Measurements from ENCODE around the gene E2F6. TPM values are rescaled to one million over a fixed set of nuclear protein-coding genes. Genes with fewer than 3 reads are reported as not detected.

Gene E2F6
- total RNA-seq, 1 donor: 5.8 TPM

DNA sequence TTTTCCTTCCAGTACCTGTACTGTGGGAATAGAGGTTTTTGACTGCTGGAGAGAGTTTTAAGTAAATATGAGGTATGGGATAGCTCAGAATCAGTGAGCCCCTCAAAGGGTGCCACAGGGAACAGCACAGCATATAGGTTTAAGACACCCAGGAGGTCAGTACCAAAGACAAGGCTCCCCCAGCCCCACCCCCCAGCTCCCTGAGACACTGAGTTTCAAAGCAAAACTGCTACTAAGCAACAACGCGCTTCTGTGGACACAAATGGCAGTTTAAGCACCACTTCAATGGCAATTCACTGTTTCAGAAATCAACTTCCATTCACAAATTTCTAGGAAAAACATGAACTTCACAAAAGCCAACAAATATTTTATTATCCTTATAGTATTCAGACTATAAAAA lies 15.2 kb downstream of the E2F6 start:
- Histone ChIP-seq H3K9me3 (ENCODE audit: low read depth, low read length) (no peaks in the 10 kb centered on the region), H3K4me3 (ENCODE audit: low read length) (no peak overlapping the region), H3K27me3 (ENCODE audit: insufficient read depth, low read length) (no peaks in the 10 kb centered on the region), H3K4me1 (ENCODE audit: insufficient read depth, low read length) (no peaks in the 10 kb centered on the region)

DNA sequence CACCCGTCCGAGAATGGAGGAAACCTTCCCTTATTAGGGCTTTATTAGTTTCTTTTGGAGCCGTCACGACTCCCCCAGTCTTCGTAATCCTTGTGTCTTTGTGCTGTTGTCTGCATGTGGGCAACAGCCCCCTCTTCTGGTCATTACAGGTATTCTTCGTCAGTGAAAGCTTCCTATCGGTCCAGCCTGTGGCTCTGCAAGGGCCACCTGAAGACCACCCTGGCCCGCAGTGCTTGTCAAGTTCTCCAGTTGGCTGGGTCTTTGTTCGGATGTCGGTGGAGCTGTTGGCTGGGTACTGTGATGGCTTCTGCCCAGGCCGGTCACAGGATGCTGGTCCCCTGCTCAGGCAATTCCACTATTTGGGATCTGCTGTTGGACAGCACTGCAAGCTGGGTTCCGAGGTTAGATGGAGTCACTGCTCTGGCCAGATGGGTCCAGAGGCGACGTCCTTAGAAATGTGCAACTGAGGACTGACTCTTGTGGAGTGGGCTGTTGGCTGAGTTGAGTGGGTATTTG lies 19.2 kb downstream of the E2F6 start:
- H3K4me1 ChIP-seq (ENCODE audit: insufficient read depth, low read length): no peaks in the 10 kb centered on the region
- no peak overlapping the region for H3K4me3 ChIP-seq (ENCODE audit: low read length)
- H3K27me3 ChIP-seq (ENCODE audit: insufficient read depth, low read length): no peaks in the 10 kb centered on the region
- no peaks in the 10 kb centered on the region for H3K9me3 ChIP-seq (ENCODE audit: low read depth, low read length)

DNA sequence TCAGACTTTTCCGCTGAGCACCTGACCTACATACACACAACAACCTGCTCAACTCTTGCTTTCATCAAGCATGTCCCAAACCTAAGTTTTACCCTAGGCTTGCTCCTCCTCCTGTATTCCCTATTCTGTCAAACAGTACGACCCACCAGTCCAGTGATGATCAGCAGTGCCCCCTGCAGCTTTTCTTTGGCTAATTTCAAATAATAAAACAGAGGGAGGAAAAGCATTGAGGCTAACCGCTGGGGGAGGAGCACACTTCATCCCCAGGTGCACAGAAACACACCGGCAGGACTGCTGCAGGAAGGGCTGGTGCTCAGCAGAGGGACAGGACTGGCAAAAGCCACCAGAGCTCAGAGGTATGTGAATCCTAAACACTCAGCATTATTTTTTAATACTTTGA lies 21.2 kb downstream of the E2F6 start:
- H3K9me3 ChIP-seq (ENCODE audit: low read depth, low read length): no peaks in the 10 kb centered on the region
- H3K27me3 ChIP-seq (ENCODE audit: insufficient read depth, low read length): no peaks in the 10 kb centered on the region
- no peaks in the 10 kb centered on the region for H3K4me1 ChIP-seq (ENCODE audit: insufficient read depth, low read length)
- H3K4me3 ChIP-seq (ENCODE audit: low read length): no peak overlapping the region

DNA sequence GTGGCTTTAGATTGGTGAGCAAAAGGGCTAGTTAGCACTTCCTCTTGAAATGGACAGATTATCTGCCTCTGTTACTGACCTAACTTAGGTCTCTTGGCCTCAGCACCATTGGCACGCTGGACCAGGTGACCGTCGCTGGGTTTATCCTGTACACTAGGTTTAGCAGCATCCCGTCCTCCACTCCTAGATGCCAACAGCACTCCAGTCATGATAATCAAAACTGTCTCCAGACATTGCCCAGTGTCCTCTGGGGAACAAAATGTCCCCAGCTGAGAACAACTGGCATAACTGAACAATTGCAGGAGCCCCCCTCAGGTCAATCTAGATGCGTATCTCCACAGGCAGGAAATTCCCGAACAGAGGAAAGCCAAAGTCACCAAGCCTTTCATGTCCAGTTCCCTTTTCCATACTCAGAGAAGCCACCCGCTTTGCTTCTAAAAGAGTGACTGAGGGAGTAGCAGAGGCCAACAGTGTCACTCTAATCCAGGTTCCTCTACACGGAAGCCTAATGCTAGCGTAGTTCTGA lies 27.3 kb downstream of the E2F6 start:
- Histone ChIP-seq H3K4me1 (ENCODE audit: insufficient read depth, low read length) (no peaks in the 10 kb centered on the region), H3K27me3 (ENCODE audit: insufficient read depth, low read length) (no peaks in the 10 kb centered on the region), H3K4me3 (ENCODE audit: low read length) (no peak overlapping the region), H3K9me3 (ENCODE audit: low read depth, low read length) (no peaks in the 10 kb centered on the region)

DNA sequence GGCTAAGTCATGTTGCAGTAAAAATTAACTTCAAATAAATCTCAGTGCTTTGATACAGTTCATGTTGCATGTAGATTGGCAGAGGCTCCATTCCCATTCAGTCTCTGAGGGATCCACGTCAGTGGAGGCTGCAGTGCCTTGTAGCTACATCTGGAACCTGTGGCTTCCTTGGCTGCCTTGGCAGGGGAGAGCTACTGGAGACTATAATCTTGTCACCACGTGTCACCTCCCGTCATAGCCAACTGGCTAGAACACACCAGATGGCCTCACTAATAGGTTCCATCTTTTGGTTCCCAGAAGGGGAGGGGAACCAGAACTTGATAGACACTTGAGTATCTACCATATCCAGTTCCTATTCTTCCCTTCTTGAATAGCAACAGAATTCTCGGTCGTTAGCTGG lies 28.4 kb downstream of the E2F6 start:
- Histone ChIP-seq H3K9me3 (ENCODE audit: low read depth, low read length) (no peaks in the 10 kb centered on the region), H3K27me3 (ENCODE audit: insufficient read depth, low read length) (no peaks in the 10 kb centered on the region), H3K4me3 (ENCODE audit: low read length) (no peak overlapping the region), H3K4me1 (ENCODE audit: insufficient read depth, low read length) (no peaks in the 10 kb centered on the region)

DNA sequence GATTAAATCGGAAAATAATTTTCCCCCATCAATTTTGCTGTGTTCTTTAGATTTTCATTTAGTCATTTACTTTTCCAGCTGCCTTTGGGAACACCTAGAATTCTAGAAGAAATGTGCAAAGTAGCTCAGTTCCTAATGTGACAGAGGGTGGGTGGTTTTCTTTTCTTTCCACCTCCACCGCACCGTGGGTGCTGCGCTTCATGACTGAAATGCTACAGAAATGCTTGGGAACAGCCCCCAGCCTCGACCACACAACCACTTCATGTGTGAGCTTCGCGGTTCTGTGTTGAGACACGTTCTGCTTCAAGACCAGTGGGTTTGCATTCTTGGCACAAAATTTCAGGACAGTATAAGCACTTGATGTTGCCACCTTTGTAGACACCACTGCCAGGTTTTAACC lies 30.9 kb downstream of the E2F6 start:
- Histone ChIP-seq H3K9me3 (ENCODE audit: low read depth, low read length) (no peaks in the 10 kb centered on the region), H3K4me3 (ENCODE audit: low read length) (no peak overlapping the region), H3K4me1 (ENCODE audit: insufficient read depth, low read length) (no peaks in the 10 kb centered on the region), H3K27me3 (ENCODE audit: insufficient read depth, low read length) (no peaks in the 10 kb centered on the region)

DNA sequence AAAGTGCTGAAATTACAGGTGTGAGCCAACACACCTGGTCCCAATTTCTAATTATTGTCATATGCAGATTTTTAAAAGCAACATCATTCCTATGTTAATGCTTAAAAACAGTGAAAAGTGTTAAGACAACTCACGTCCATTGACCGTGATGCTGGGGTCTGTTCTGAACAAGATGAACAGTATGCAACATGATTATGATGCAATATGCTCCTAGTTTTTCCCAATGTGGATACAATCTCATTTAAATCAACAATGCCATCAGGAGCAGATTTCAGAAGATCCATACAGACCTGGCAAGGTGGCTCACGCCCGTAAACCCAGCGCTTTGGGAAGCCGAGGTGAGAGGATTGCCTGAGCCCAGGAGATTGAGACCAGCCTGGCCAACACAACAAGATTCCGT lies 31.5 kb downstream of the E2F6 start:
- Histone ChIP-seq H3K4me3 (ENCODE audit: low read length) (no peak overlapping the region), H3K4me1 (ENCODE audit: insufficient read depth, low read length) (no peaks in the 10 kb centered on the region), H3K27me3 (ENCODE audit: insufficient read depth, low read length) (no peaks in the 10 kb centered on the region)

DNA sequence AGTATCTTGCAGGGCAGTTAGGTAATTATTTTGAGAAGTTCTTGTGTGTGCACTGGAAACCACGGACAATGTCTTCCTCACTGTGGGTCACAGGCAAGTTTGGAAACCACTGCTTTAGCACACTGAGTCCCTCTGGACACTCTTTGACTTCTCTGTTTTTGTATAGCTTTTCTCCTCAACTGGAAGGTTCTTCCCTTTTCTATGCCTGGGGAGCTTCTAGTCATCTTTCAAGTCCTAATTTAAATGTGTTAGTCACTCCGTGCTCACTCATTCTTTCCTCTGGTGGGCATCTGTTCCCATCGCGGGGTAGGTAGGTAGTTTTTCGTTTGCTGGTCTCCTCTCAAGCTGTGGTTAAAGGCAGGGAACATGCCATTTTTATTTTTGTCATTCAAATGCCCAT lies 32.1 kb downstream of the E2F6 start:
- Histone ChIP-seq H3K27me3 (ENCODE audit: insufficient read depth, low read length) (no peaks in the 10 kb centered on the region), H3K9me3 (ENCODE audit: low read depth, low read length) (no peaks in the 10 kb centered on the region), H3K4me3 (ENCODE audit: low read length) (no peak overlapping the region), H3K4me1 (ENCODE audit: insufficient read depth, low read length) (no peaks in the 10 kb centered on the region)

More for the DNA sequence above, 31.5 kb downstream of the E2F6 start:
- H3K9me3 ChIP-seq (ENCODE audit: low read depth, low read length): no peaks in the 10 kb centered on the region

DNA sequence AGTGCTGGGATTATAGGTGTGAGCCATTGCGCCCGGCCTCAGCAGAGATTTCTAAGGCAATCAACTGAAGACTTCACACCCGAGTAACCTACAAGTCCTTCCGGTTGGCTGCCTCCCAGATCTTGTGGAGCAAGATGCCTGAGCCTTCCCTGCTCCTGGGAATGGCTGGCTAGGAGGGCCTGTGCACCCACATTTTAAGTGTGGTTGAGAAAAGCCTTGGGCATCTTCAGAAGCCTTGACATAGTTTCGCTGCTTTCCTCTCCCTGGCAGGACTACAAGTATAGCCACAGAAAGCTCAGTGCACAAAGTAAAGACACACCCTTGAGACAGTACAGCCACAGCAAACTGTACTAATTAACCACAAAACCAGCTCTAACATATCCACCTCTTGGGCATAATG lies 35.2 kb downstream of the E2F6 start:
- Histone ChIP-seq H3K9me3 (ENCODE audit: low read depth, low read length) (no peaks in the 10 kb centered on the region), H3K4me3 (ENCODE audit: low read length) (no peak overlapping the region), H3K27me3 (ENCODE audit: insufficient read depth, low read length) (no peaks in the 10 kb centered on the region), H3K4me1 (ENCODE audit: insufficient read depth, low read length) (no peaks in the 10 kb centered on the region)

DNA sequence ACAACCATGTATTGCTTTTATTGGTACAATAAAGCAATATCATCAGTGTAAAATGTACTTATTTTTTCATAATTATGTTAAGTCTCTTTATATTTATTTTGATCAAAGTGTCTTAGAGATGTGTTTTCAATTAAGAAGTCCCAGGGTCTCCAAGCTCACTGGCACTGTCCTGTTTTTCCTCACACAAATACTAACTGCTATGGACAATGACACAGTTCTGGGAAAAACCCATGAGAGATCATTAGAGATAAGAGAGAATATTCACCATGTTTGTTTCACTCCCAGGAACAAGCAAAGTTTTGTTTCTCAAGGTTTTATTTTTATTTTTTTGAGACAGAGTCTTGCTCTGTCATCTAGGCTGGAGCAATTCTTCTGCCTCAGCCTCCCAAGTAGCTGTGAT lies 38.7 kb downstream of the E2F6 start:
- Histone ChIP-seq H3K9me3 (ENCODE audit: low read depth, low read length) (no peaks in the 10 kb centered on the region), H3K27me3 (ENCODE audit: insufficient read depth, low read length) (no peaks in the 10 kb centered on the region), H3K4me3 (ENCODE audit: low read length) (no peak overlapping the region), H3K4me1 (ENCODE audit: insufficient read depth, low read length) (no peaks in the 10 kb centered on the region)

DNA sequence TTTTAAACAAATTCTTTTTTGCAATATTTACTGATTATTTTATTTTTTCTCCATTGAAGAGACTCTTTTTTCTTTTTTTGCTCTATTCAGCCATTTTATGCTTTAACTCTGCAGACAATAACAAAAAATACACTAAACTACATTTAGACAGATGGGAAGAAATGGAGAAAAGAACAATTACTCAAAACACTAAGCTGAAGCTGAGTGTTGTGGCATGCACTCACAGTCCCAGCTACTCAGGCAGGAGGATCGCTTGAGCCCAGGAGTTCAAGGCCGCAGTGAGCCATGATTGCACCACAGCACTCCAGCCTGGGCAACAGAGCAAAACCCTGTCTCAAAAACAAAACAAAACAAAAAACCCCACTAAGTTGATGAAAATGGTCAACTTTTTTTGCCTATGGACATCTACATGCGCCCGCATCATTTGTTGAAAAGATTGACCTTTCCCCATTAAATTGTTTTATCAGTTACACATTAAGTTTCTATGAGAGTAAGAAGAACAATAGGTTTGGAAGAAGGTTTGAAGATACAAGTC lies 43.0 kb downstream of the E2F6 start:
- no peak overlapping the region for H3K4me3 ChIP-seq (ENCODE audit: low read length)
- no peaks in the 10 kb centered on the region for H3K9me3 ChIP-seq (ENCODE audit: low read depth, low read length)
- H3K27me3 ChIP-seq (ENCODE audit: insufficient read depth, low read length): no peaks in the 10 kb centered on the region
- H3K4me1 ChIP-seq (ENCODE audit: insufficient read depth, low read length): no peaks in the 10 kb centered on the region

DNA sequence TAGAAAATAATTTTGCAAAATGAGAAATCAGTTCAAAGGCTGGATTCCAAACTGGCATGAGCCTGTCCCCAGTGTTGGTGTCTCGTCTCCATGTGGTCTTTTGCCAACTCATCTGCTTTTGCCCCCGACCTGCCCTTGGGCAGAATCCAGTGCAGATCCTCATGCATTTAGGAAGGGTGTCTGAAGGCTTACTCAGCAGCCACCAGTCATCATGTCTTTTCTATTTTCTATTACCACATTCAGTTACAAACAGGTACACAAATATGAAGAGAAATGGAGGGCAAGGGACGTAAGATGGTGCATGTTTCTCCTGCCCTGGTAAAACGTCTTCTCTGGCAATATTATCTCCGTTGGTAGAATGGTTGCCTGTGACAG lies 43.5 kb downstream of the E2F6 start:
- H3K9me3 ChIP-seq (ENCODE audit: low read depth, low read length): no peaks in the 10 kb centered on the region

DNA sequence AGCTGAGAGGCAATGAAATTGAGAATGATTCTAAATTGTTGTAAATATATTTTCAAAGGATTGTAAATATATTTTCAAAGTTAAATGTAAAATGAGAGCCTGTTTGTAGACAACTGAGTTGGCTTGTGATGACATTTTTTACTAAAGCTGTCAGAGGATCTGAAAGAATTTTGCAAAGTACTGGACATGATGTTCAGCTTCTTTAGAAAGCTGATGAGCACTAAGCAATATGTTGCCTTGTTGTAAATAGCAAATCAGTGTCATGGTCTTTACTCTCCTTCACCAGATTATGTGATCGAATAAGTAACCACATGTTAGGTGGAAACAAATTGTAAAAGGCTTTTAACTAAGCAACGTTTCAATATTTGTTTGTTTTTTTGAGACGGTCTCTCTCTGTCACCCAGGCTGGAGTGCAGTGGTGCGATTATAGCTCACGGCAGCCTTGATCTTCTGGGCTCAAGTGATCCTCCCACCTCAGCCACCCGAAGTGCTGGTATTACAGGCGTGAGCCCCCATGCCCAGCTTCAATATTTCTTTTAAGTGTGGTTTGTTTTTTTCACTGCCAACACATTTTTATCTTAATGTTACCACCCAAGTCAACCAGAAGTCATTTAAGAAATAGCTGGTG lies 44.0 kb downstream of the E2F6 start:
- Histone ChIP-seq H3K27me3 (ENCODE audit: insufficient read depth, low read length) (no peaks in the 10 kb centered on the region), H3K4me1 (ENCODE audit: insufficient read depth, low read length) (no peaks in the 10 kb centered on the region), H3K4me3 (ENCODE audit: low read length) (no peak overlapping the region), H3K9me3 (ENCODE audit: low read depth, low read length) (no peaks in the 10 kb centered on the region)

More for the DNA sequence above, 43.5 kb downstream of the E2F6 start:
- Histone ChIP-seq H3K4me1 (ENCODE audit: insufficient read depth, low read length) (no peaks in the 10 kb centered on the region), H3K4me3 (ENCODE audit: low read length) (no peak overlapping the region), H3K27me3 (ENCODE audit: insufficient read depth, low read length) (no peaks in the 10 kb centered on the region)

DNA sequence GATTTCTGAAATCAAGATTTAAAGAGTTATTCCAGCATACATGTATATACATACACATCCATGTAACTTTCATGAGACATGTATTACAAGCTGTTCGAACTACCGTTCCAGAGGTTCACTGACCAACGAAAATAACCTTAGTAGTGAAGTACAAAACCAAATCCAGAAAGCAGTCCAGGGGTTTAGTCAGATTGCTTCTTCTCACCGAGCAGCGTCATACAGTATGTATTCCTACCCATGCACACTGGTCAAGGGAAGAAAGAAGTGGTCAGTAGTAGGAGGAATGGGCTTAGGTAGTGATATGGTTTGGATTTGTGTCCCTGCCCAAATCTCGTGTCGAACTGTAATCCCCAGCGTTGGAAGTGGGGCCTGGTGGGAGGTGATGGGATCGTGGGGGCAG lies 45.3 kb downstream of the E2F6 start:
- no peaks in the 10 kb centered on the region for H3K27me3 ChIP-seq (ENCODE audit: insufficient read depth, low read length)
- no peaks in the 10 kb centered on the region for H3K4me1 ChIP-seq (ENCODE audit: insufficient read depth, low read length)
- no peaks in the 10 kb centered on the region for H3K9me3 ChIP-seq (ENCODE audit: low read depth, low read length)
- H3K4me3 ChIP-seq (ENCODE audit: low read length): no peak overlapping the region

DNA sequence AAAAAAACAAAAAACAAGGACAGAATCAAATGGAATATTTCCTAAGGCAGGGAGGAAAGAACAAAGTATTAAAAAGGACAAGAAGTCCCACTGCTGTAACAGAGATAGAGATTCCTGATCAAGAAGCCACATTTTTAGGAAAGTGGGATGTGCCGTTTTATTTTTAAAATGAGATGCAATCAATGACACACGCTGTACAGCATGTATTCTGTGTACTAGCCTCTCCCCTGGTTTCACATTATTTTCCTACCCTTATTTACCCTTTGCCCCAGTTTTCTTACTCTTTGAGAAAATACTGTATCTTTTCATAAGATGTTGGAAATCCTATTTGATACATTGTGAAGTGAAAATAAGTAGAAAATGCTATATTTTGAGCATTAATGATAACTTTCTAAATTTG lies 45.8 kb downstream of the E2F6 start:
- Histone ChIP-seq H3K9me3 (ENCODE audit: low read depth, low read length) (no peaks in the 10 kb centered on the region), H3K4me3 (ENCODE audit: low read length) (no peak overlapping the region), H3K4me1 (ENCODE audit: insufficient read depth, low read length) (no peaks in the 10 kb centered on the region), H3K27me3 (ENCODE audit: insufficient read depth, low read length) (no peaks in the 10 kb centered on the region)

DNA sequence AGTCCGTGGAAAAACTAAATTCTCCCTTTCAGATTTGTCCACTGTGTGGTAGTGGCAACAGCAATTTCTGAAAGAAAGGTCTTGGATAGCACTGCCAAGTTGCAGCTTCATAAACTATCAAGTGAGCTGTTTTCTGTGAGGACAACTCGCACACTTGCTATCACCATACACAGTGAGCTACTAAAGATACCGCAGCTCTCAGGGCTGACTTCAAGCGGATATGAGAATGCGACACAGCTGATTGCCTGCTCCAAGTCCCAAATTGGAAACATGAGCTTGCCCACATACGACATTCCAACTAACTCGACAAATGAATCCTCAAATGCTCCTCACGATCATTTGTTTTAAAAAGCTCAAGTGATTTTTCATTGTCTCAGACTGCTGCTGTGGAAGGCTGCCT lies 46.2 kb downstream of the E2F6 start:
- H3K27me3 ChIP-seq (ENCODE audit: insufficient read depth, low read length): no peaks in the 10 kb centered on the region
- no peak overlapping the region for H3K4me3 ChIP-seq (ENCODE audit: low read length)
- no peaks in the 10 kb centered on the region for H3K4me1 ChIP-seq (ENCODE audit: insufficient read depth, low read length)
- H3K9me3 ChIP-seq (ENCODE audit: low read depth, low read length): no peaks in the 10 kb centered on the region
